GM23248 (cell line): ENCODE measurements around the gene TRMU. TPM values are rescaled to one million over a fixed set of nuclear protein-coding genes. Genes with fewer than 3 reads are reported as not detected.
"Not testable (repeated sequence)": the region's sequence is repeated elsewhere in the genome, so short reads cannot be mapped to it uniquely, and the experiment has no call there.

Source experiments
- DNase-seq: peaks from one replicate; pipeline ENCODE4 v3.0.0-alpha.2; 2015
- H2AFZ ChIP-seq: fragments of 200-600 bp; sonication (generic); 2 replicates; pipeline ENCODE4 v1.6.1; 2016; ENCODE audit warnings: antibody characterized with exemption
- H3F3A ChIP-seq: fragments of 200-600 bp; sonication (generic); 2 replicates; pipeline ENCODE4 v1.6.1; 2016; ENCODE audit warnings: mild to moderate bottlenecking, antibody characterized with exemption, mixed run types; ENCODE audit not compliant: insufficient read depth
- H3K27ac ChIP-seq: fragments of 200-600 bp; sonication (generic); 2 replicates; pipeline ENCODE4 v1.5.1; 2016; ENCODE audit warnings: mild to moderate bottlenecking
- H3K27me3 ChIP-seq: fragments of 200-600 bp; sonication (generic); replicated peaks from 2 replicates; pipeline ENCODE4 v1.6.1; 2016; ENCODE audit warnings: mild to moderate bottlenecking; ENCODE audit not compliant: insufficient read depth
- H3K36me3 ChIP-seq: fragments of 200-600 bp; sonication (generic); 2 replicates; pipeline ENCODE4 v1.6.1; 2016; ENCODE audit warnings: low read depth, mild to moderate bottlenecking
- H3K4me1 ChIP-seq: fragments of 200-600 bp; sonication (generic); 2 replicates; pipeline ENCODE4 v1.6.1; 2016; ENCODE audit warnings: mild to moderate bottlenecking; ENCODE audit not compliant: insufficient read depth
- H3K4me2 ChIP-seq: fragments of 200-600 bp; sonication (generic); one replicate; pipeline ENCODE4 v1.6.1; 2016; ENCODE audit warnings: mild to moderate bottlenecking; ENCODE audit not compliant: unreplicated experiment
- H3K4me3 ChIP-seq: fragments of 200-600 bp; sonication (generic); 2 replicates; pipeline ENCODE4 v1.5.1; 2016; ENCODE audit warnings: mild to moderate bottlenecking
- H3K79me2 ChIP-seq: fragments of 200-600 bp; sonication (generic); 2 replicates; pipeline ENCODE4 v1.6.1; 2016; ENCODE audit warnings: mild to moderate bottlenecking; ENCODE audit not compliant: insufficient read depth
- H3K9ac ChIP-seq: fragments of 200-600 bp; sonication (generic); 2 replicates; pipeline ENCODE4 v1.6.1; 2016; ENCODE audit warnings: mild to moderate bottlenecking
- H3K9me2 ChIP-seq: fragments of 200-600 bp; sonication (generic); 2 replicates; pipeline ENCODE4 v1.6.1; 2016; ENCODE audit warnings: mixed run types, mild to moderate bottlenecking, moderate library complexity; ENCODE audit not compliant: insufficient read depth
- H3K9me3 ChIP-seq: fragments of 200-600 bp; sonication (generic); one replicate; pipeline ENCODE4 v1.6.1; 2017; ENCODE audit warnings: low read depth
- H4K20me1 ChIP-seq: fragments of 200-600 bp; sonication (generic); 2 replicates; pipeline ENCODE4 v1.6.0; 2016; ENCODE audit not compliant: insufficient read depth
- EZH2 ChIP-seq: fragments of 200-600 bp; sonication (generic); IDR thresholded peaks from 2 replicates; pipeline ENCODE4 v1.6.1; 2018; ENCODE audit warnings: antibody characterized with exemption, mild to moderate bottlenecking; ENCODE audit not compliant: insufficient read depth, poor library complexity, severe bottlenecking
- EZH2phosphoT487 ChIP-seq: fragments of 200-600 bp; sonication (generic); IDR thresholded peaks from 2 replicates; pipeline ENCODE4 v1.6.1; 2018; ENCODE audit warnings: antibody characterized with exemption, moderate library complexity, mild to moderate bottlenecking, low read depth; ENCODE audit not compliant: insufficient read depth
- WGBS, 2 experiments: methylation state at CpG; one replicate each; pipeline ENCODE4 v1.1.6; 2015 to 2017; ENCODE audit warnings: low lambda C conversion rate in 2 of 2, low coverage in 1 of 2; ENCODE audit errors: missing lambda C conversion rate in 2 of 2; 5-methylcytosine and 5-hydroxymethylcytosine counted together
- in situ Hi-C: fragments of 300-500 bp; cut with MboI; formaldehyde crosslinking; loops from 2 replicates; pipeline ENCODE4 v1.15.0; 2020
- polyA plus RNA-seq: library from polyadenylated mRNA; unstranded; fragments of >200 nt; fragmentation: Nextera tagmentation; extraction: Ambion mirVana; gene quantifications from 2 replicates; pipeline ENCODE4 v1.2.1, GENCODE V29; 2016
- total RNA-seq: library from RNA; depleted of rRNA; stranded (reverse); fragments of >200 nt; shearing (Covaris generic); gene quantifications from 2 replicates; pipeline ENCODE4 v1.2.3, GENCODE V29; 2014

TRMU gene
- total and polyA plus RNA-seq, 2 experiments from 2014 or later = 27.0 to 38.4 TPM

DNA sequence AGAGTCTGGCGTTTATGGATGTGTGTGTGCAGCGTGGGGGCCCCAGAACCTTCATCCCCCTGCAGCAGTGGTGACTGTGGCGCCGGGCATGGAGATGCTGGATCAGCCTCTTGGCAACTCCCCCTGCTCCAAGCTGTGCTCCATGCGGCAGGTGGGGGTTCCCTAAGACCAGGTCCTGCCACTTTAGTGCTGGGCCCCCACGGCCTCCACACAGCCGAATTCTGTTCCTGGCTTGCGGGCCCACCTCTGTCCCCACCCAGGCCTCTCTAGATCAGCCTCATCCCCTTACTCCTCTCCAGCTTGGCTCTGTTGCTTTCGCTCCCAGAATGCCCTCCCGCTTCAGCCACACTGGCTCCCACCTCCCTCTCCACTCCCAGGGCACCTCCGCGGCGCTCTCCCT is 59.6 kb downstream of the TRMU start:
- Histone ChIP-seq H2AFZ (no peak overlapping the region), H3K9ac (no peak overlapping the region), H3K27ac (no peak overlapping the region), H3F3A (no peaks in the 10 kb centered on the region), H3K79me2 (no peaks in the 10 kb centered on the region), H3K9me2 (no peaks in the 10 kb centered on the region), H3K36me3 (no peaks in the 10 kb centered on the region), H3K4me1 (no peaks in the 10 kb centered on the region), H4K20me1 (no peaks in the 10 kb centered on the region), H3K4me2 (no peak overlapping the region), H3K27me3 (no peaks in the 10 kb centered on the region; the same call in 1 of the 2 replicates), H3K9me3 (no peaks in the 10 kb centered on the region), H3K4me3 (no peak overlapping the region)
- 85 to 86% methylated on average over 12 to 13 of the region's 13 CpGs for WGBS, 2 experiments
- in situ Hi-C loops = no loop called here
- DNase-seq = no peak
- TF ChIP-seq EZH2 (no peak), EZH2phosphoT487 (no peak)

DNA sequence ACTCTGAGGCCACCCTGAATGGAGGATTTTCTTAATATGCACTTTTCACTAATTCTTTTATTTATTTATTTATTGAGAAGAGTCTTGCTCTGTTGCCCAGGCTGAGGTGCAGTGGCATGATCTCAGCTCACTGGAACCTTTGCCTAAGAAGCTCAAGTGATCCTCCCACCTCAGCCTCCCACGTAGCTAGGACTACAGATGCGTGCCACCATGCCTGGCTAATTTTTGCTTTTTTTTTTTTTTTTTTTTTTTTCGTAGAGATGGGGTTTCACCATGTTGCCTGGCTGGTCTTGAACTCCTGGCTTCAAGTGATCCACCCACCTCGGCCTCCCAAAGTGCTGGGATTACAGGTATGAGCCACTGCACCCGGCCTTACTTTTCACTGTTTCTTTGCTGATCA is 61.5 kb downstream of the TRMU start:
- H3K27me3 ChIP-seq, H3F3A ChIP-seq, H3K4me3 ChIP-seq, H2AFZ ChIP-seq, H4K20me1 ChIP-seq, DNase-seq, H3K27ac ChIP-seq, H3K4me2 ChIP-seq, H3K9me3 ChIP-seq, H3K9me2 ChIP-seq, in situ Hi-C loops, H3K36me3 ChIP-seq, H3K4me1 ChIP-seq, H3K79me2 ChIP-seq, H3K9ac ChIP-seq: not testable (repeated sequence)
- WGBS, 2 experiments = 36 to 58% methylated on average over 4 to 5 of the region's 5 CpGs

DNA sequence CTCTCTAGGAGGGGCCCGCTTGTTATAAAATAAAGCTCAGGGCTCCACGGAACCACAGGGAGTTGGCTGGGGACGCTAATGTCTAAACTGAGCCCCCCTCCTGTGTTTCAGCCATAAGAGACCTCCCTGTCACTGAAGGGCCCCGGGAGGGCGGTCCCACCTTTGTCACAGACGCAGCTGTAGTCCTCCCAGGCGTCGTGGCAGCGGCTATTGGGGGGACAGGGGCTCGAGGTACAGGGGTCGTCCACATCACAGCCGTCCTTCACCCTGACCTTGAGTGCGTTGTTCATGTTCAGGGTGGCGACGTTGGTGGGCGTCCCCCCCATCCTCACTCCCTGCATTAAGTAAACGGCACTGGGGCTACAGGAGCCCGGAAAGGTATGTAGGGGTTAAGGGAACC is 62.0 kb downstream of the TRMU start:
- in situ Hi-C loops = no loop called here
- Histone ChIP-seq H3K9ac (no peak overlapping the region), H3K4me2 (no peak overlapping the region), H3K36me3 (no peaks in the 10 kb centered on the region), H3K27me3 (no peaks in the 10 kb centered on the region; the same call in 1 of the 2 replicates), H3F3A (no peaks in the 10 kb centered on the region), H3K9me3 (no peaks in the 10 kb centered on the region), H4K20me1 (no peaks in the 10 kb centered on the region), H3K27ac (no peak overlapping the region), H3K4me3 (no peak overlapping the region), H3K4me1 (no peaks in the 10 kb centered on the region), H3K79me2 (no peaks in the 10 kb centered on the region), H3K9me2 (no peaks in the 10 kb centered on the region), H2AFZ (no peak overlapping the region)
- no peak for DNase-seq
- TF ChIP-seq EZH2 (no peak), EZH2phosphoT487 (no peak)
- WGBS, 2 experiments = 77 to 82% methylated on average over 18 of the region's 18 CpGs

DNA sequence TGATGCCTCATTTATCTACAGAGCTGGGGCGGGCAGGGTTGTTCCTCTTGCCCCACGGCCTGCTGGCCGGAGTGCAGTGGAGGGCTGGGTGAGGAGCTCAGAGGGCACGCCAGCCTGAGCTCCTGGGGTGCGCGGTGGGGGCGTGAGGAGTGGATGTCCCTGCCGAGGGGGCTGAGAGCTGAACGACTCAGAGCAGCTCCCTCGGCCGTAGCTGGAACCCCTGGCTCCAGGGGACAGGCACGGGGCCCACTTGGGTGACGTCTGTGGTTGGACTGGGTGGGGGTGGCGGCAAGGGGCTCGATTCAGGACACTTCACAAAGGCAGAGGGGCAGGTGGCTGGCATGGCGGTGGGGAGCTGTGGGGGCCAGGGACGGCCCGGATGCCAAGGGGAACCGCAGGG is 62.4 kb downstream of the TRMU start:
- Histone ChIP-seq H3K27ac (no peak overlapping the region), H3K9me2 (no peaks in the 10 kb centered on the region), H3F3A (no peaks in the 10 kb centered on the region), H3K4me1 (no peaks in the 10 kb centered on the region), H3K9me3 (no peaks in the 10 kb centered on the region), H3K9ac (no peak overlapping the region), H2AFZ (no peak overlapping the region), H3K4me2 (no peak overlapping the region), H3K79me2 (no peaks in the 10 kb centered on the region), H3K4me3 (no peak overlapping the region), H3K36me3 (no peaks in the 10 kb centered on the region), H4K20me1 (no peaks in the 10 kb centered on the region), H3K27me3 (no peaks in the 10 kb centered on the region; the same call in 1 of the 2 replicates)
- in situ Hi-C loops = no loop called here
- DNase-seq = no peak
- 71 to 83% methylated on average over 15 to 19 of the region's 19 CpGs for WGBS, 2 experiments
- TF ChIP-seq EZH2phosphoT487 = no peak
- no peak for TF ChIP-seq EZH2

DNA sequence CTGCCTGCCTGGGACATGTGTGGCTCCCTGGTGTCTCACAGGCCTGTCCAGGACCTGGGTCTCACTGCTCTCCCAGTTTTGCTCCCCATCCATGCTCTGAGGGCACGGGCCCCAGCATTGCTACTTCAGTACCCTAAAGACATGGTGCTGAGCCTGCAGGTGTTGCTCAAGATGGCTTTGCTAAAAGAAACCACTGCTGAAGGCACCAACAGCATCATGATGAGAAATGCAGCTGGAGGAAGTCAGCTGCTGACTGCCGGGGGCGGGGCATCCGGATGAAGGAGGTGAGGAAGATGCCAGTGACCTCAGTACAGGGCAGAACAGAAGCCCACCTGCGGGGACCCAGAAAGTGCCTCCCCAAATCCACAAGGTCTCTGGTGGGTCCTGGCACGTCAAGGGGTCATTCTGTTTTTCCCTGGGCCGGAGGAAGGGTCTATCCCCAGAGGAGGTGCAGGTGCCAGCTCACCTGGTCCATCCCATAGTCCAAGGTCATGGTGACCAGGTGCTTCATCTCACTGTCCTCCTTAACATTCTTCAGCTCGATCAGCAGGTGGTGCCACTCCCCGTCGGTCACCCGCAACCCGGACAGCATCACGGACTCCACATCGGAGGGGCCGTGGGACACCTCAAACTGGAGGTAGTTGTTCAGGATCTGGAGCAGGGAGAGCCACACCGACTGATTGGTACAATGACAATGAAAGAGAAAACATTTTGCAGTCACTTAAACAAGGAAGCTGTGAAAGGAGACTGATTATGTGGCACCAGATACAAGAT is 63.9 kb downstream of the TRMU start:
- H3K27ac ChIP-seq = no peak overlapping the region
- in situ Hi-C loops = no loop called here
- H3F3A ChIP-seq = no peaks in the 10 kb centered on the region
- H3K9me3 ChIP-seq = no peaks in the 10 kb centered on the region
- no peaks in the 10 kb centered on the region for H4K20me1 ChIP-seq
- 79 to 82% methylated on average over 16 of the region's 16 CpGs for WGBS, 2 experiments
- H3K4me1 ChIP-seq = no peaks in the 10 kb centered on the region
- DNase-seq = no peak
- no peak overlapping the region for H3K4me3 ChIP-seq
- H2AFZ ChIP-seq = no peak overlapping the region
- H3K79me2 ChIP-seq = no peaks in the 10 kb centered on the region
- no peak overlapping the region for H3K4me2 ChIP-seq
- H3K9me2 ChIP-seq = no peaks in the 10 kb centered on the region
- no peaks in the 10 kb centered on the region; the same call in 1 of the 2 replicates for H3K27me3 ChIP-seq
- no peak overlapping the region for H3K9ac ChIP-seq
- no peaks in the 10 kb centered on the region for H3K36me3 ChIP-seq
- TF ChIP-seq EZH2phosphoT487 = no peak
